HG03342 (cell line): ENCODE measurements around the gene FTHL17.

Source experiments
- ATAC-seq: cut with Tn5 transposase; IDR thresholded peaks from one replicate; pipeline ENCODE4 v1.9.1; 2021; ENCODE audit warnings: mild to moderate bottlenecking, moderate library complexity; ENCODE audit not compliant: unreplicated experiment

Gene FTHL17

GRCh38 chrX:31039327-31039711 lies 32.5 kb downstream of the FTHL17 start:
- ATAC-seq = no peak

DNA sequence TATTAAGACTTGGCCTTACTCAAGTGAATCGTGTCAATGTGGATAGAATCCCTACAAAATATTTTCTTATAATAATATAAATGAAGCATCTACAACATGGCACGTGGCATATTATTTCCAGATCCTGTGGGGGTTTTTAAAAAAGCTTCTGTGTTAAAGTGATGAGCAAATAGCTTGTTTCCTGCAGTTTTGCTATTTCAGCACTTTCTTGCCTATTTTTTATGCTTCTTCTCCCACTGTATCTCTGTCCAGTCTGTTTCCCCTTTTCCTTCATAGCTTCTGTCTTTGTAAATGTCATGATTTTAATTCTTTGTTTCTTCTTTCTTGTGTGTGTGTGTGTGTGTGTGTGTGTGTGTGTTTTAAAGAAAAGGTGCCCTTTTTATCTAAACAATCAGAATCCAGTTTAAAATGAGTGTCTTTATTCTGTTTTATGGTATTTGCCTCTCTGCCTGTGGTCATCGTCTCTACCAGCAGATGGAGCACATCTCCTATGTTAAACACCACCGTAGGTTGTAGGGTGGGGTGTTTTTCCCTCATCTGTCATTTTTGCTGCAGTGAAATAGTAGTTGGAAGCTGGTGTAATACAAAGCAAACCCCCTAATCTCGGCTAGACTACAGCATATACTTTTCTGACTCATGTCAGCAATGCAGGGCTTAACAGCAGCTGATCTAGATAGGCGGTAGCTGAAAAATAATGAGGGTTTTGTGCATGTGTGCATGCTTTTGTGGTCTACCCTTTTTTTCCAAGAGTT lies 33.1 kb downstream of the FTHL17 start:
- ATAC-seq = peak; percentile 66

DNA sequence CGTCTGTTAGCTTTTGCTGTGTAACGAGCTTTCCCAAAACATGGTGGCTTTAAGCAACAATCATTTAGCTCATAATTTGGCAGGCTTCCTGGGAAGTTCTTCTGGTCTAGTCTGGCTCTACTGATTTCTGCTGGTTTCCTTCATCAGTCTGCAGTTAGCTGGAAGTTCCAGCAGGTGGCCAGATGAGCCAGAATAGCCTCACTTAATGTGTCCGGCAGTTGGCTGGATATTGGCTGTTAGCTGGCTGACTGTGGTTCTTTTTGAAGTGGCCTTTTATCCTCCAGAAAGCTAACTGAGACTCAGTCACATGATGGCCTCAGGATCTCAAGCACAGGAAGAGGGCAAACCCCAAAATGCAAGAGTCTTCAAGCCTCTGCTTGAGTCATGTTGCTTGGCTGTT lies 34.9 kb downstream of the FTHL17 start:
- ATAC-seq = peak; percentile 87

- no peak for ATAC-seq
Observed at GRCh38 chrX:31027351-31027750, 44.5 kb downstream of the FTHL17 start.

- ATAC-seq = no peak
Observed at GRCh38 chrX:31024866-31025265, 47.0 kb downstream of the FTHL17 start.

DNA sequence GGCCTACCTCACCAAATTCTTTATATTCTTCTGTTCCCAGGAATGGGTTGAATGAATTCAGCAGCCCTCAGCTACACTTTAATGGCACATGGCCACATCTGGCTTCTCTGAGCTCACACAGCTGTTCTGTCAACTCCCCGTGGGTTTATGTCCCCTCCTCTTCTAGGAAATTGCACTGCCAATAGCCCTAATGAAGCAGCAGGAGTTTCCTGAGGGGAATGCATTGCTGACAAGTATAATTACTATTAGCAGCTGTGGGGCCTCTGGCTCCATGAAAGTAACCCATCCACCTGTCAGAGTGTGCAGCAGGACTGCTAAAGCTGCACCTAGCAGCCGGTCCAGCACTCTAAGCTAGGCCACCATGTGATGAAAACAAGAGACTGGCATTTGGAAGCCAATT lies 50.3 kb downstream of the FTHL17 start:
- no peak for ATAC-seq
